ENCODE measurements around the gene DIAPH1.

The DIAPH1 gene

GRCh38 chr5:141618804-141619554, at the start of gene DIAPH1:
DIAPH1 (minus strand) TSS chr5:141619000; CDS start chr5:141618914, 86 bp downstream.
- DNase-seq = peak; percentile 99

- no peak for DNase-seq
Measured at GRCh38 chr5:141665995-141666940, 47.5 kb upstream of the DIAPH1 start.

DNA sequence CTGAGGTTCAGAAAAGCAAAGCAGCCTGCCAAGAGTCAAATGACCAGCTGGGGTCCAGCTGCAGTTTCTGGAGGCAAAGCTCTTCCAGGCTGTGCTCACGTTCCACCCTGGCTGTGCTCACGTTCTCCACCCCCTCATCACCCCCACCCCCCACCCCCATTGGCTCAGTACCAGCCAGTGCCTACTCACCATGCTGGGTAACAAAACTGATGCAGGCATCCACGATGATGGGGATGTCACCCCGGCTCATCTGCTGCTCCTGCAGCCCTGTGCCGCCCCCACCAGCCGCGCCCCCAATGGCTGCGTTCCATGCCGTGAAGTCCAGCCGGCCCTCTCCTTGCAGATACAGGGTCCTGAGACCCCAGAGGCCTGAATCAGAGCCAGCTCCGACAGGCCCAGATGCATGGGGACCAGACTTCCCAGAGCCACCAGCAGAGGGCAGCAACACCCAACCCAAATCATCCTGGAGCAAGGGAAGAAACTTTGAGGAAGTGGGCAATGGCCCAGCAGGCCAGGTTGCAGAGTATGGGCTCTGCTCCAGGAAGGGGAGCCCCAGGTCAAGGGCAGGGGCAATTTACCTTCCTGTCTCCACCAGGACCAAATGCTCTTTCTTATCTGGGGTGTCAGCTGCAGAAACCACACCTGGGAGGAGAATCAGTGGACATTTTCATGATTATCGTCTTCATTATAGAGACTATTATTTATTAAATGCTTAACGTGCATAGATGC, 46.1 kb upstream of the DIAPH1 start:
- DNase-seq = peak; percentile 83

- DNase-seq = no peak
Measured at GRCh38 chr5:141663506-141663905, 44.7 kb upstream of the DIAPH1 start.

- DNase-seq = no peak
Measured at GRCh38 chr5:141662028-141662427, 43.2 kb upstream of the DIAPH1 start.

DNA sequence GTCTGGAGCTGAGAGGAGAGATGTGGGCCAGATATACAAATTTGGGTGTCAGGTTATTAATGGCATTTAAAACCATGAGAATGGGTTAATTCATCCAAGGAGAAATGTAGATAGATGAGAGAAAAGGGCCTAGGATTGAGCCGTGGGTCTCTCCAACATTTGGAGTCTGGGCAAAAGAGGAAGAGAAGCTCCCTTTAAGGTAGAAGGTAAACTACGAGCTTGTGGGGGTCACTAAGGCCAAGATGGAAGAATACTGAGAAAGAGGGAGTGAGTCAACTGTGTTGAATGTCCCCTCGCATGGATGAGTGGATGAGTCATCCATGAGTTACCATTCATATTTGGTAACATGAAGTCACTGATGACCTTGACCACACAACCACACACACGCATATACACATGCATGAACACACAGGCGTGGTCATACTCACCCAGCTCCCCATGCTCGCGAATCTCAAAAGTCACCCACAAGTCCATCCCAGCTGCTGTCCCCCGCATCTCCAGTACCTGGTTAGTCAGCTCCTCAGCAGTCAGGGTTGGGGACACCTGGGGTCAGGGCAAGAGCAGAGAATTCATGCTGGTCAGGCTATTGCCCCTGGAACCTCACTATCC, 39.2 kb upstream of the DIAPH1 start:
- no peak for DNase-seq

DNA sequence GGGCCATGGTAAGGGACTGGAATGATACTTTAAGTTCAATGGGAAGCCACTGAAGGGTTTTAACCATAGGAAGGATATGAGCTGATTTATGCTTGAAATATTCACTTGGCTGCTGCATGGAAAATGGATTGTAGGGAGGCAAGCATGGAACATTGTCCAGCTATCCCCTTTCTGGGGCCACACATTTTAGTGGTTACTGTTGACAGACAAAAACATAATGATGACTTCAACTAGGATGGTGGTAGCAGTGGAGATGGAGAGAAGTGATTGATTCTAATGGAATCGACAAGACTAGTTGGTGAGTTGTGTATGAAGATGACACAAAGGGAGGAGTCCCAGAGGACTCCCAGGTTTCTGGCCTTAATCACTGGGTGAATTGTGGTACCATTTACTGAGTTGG, 38.6 kb upstream of the DIAPH1 start:
- no peak for DNase-seq

DNA sequence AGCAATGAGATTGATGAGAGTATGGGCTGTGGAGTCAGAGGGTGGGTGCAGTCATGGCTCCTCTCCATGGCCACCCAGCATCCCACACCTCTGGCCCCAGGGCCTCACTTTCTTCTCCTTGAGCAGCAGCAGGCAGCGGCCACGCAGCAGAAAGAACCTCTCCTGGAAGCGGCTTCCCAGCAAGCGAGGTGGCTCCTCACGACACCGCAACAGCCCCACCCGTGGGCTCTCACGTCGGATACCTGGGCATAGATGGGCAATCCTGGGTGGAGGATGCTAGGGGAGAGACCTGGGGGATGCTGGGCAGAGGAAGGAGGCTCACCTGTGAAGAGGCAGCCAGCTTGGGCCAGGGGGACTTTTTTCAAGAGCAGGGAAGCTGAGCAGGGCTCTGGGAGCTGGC, 37.6 kb upstream of the DIAPH1 start:
- DNase-seq = no peak

GRCh38 chr5:141655020-141655419, 36.2 kb upstream of the DIAPH1 start:
- no peak for DNase-seq

- DNase-seq = no peak
Measured at GRCh38 chr5:141654298-141654697, 35.5 kb upstream of the DIAPH1 start.

DNA sequence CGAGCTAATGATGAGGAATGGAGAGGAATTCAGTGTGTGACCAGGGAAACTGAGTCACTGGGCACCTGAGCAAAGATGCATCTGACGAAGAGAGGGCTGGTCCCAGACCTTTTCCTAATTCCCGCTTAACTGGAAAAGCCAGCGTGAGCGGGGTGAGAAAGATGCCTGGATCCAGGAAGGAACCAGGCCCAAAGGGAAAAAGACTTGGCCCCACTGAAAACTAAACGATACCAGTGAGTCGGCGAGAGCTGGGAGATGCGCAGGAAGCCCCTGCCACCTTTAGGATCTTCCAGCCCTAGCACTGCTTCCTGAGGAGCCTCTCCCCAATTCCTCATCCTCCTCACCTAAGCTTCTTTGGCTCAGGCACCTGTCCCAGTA, 32.9 kb upstream of the DIAPH1 start:
- no peak for DNase-seq

- peak; percentile 85 for DNase-seq
Measured at GRCh38 chr5:141650851-141651727, 32.3 kb upstream of the DIAPH1 start, which contains the start of gene FCHSD1. FCHSD1 (minus strand) TSS chr5:141651418; CDS start chr5:141651368, 50 bp downstream.

DNA sequence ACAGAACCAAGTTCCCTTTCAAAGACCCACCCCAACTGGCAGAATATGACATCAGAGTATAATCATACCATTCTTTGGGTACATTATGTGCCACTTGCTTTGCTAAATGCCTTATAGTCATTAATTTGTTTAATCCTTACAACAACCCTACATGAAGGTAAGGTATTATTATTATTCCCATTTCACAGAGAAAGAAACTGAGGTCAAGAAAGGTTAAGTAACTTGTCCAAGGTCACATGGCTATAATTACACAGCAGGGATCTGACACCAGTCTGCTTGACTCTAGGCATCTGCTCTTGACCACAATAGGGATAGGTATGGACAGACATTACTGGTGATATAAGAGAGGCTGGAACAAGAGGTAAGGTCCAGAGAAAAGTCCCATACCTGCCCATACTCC, 31.2 kb upstream of the DIAPH1 start:
- no peak for DNase-seq

DNA sequence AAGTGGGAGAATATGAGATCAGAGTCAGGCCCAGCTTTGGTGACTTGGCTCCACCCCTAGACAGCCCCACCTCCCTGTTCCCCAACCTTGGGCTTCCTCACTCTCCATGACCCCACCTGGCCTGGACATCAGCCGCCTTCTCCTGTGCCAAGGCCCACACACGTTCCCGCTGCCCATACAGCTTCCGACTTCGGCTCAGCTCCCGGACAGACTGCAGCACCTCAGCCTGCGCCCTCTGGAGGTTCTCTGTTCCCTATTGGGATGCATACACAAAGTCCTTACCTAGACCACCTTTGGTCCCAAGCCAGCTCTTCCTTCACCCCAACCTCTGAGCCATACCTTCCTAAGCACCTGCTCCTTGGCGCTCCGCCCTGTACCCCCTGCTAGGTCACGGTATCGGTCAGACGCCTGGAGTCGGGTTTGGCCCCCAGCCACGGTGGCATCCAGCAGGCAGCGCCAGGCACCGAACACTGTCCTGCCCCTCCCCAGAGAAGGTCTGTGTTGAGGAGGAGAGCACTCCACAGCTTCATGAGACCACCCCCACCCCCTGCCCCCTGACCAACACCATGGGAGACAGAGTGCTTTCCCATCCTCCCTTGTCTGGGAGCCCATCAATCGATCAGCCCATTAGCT, 30.4 kb upstream of the DIAPH1 start:
- DNase-seq = no peak

DNA sequence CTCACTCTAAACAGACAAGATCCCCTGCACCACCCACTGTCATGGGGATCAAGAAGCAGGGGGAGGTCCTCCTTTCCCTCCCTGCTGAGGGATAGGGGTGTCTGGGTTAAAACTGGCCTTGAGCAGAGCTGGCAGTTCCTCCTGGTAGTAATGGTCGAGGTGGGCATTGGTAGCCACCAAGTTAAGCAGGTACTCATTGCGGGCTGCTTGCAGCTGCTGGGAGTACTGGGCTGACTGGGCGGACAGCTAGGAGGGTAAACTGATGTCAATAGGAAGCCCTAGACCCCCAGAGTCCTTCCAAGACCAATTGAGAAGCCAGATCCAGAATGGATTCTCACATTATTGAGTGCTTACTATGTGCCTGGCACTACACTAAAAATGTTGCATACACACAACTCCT, 29.1 kb upstream of the DIAPH1 start:
- no peak for DNase-seq

- no peak for DNase-seq
Measured at GRCh38 chr5:141647242-141647641, 28.4 kb upstream of the DIAPH1 start.

- DNase-seq = no peak
Measured at GRCh38 chr5:141646026-141646425, 27.2 kb upstream of the DIAPH1 start.

DNA sequence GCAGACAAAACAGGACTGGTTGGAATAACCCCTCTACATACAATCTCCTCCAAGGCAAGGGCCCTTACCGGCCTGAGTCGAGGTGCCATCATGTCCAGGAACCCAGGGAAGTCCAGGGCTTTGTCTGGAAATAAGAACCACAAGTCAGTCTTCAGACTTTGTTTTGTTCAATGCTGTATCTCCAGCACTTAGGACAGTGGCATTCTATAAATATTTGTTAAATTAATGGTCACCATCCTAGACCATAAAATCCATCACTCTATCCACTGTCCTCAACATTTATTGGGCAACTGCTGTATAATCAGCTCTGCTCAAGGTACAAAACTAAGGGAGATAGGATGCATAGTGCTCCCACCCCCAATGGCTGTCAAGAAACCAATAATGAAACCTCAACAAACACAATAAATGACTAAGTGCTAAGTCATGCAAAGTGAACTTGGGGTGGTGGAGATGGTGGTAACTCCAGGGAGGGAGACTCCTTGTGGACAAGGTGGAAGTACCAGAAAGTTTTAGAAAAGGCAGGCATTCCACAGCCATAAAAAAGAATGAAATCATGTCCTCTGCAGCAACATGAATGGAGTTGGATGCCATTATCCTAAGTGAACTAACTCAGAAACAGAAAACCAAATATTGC, 23.0 kb upstream of the DIAPH1 start:
- DNase-seq = no peak

DNA sequence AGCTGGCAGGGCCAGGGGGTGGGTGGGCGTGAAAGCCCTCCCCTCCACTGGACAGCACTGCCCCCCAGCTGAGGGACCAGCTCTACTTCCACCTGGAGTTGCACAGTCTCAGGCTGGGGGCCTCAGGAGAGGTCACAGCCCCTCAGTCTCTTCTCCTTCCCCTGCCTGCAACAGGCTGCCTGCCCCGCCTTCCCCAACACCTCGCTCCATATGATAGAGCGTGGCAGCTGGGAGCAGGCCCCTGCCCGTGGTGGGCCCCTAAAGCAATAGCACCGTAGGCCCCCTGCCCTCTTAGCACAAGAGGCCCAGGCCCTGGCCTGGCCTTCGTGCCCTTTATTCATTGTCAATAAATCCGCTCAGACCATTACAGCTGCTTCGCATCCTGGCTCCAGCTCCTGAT, 21.9 kb upstream of the DIAPH1 start:
- DNase-seq = no peak

DNA sequence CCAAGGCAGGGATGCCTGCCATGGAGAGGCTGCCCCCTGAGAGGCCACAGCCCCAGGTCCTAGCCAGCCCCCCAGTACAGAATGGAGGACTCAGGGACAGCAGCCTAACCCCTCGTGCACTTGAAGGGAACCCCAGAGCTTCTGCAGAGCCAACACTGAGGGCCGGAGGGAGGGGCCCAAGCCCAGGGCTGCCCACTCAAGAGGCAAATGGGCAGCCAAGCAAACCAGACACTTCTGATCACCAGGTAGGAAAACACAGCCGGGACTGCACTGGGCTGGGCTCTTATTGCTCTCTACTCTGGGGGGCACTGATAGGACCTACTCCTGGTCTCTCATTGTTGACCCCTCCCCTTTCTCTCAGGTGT, 21.2 kb upstream of the DIAPH1 start:
- DNase-seq = no peak

Data from activated CD4-positive, alpha-beta T cell treated with anti-CD3 and anti-CD28 coated beads for 48 hours (primary cell).